Neuron (in vitro differentiated cells): Measurements from ENCODE around the gene PRKCZ.

Experiments
- H2AFZ ChIP-seq: one replicate; pipeline ENCODE4 v1.6.1; 2013; ENCODE audit warnings: low read depth, mild to moderate bottlenecking, inconsistent platforms, low read length, moderate library complexity
- H3K27me3 ChIP-seq: one replicate; pipeline ENCODE4 v1.6.1; 2013; ENCODE audit warnings: low read length; ENCODE audit not compliant: insufficient read depth
- H3K36me3 ChIP-seq: one replicate; pipeline ENCODE4 v1.6.1; 2013; ENCODE audit warnings: low read length; ENCODE audit not compliant: insufficient read depth
- H3K4me1 ChIP-seq: one replicate; pipeline ENCODE4 v1.6.1; 2013; ENCODE audit warnings: low read length; ENCODE audit not compliant: insufficient read depth
- H3K4me3 ChIP-seq: 2 replicates; pipeline ENCODE4 v1.5.1; 2013; ENCODE audit warnings: mild to moderate bottlenecking, low read length, moderate library complexity
- H3K9me3 ChIP-seq: one replicate; pipeline ENCODE4 v1.6.1; 2013; ENCODE audit warnings: low read length

PRKCZ gene

GRCh38 chr1:2203671-2204414, 153.6 kb downstream of the PRKCZ start:
- Histone ChIP-seq H3K36me3 (no peaks in the 10 kb centered on the region), H3K9me3 (no peaks in the 10 kb centered on the region), H3K4me1 (peaks cover 29% of the 10 kb centered on the region), H2AFZ (peak overlapping the region; percentile 15), H3K4me3 (peak overlapping the region; percentile 10), H3K27me3 (peaks cover 4% of the 10 kb centered on the region)

- H3K9me3 ChIP-seq: no peaks in the 10 kb centered on the region
- H2AFZ ChIP-seq: peak overlapping the region; percentile 15
- peaks cover 32% of the 10 kb centered on the region for H3K4me1 ChIP-seq
- H3K36me3 ChIP-seq: no peaks in the 10 kb centered on the region
- peak overlapping the region; percentile 10 for H3K4me3 ChIP-seq
- peaks cover 4% of the 10 kb centered on the region for H3K27me3 ChIP-seq
Observed at GRCh38 chr1:2204415-2205190, 154.4 kb downstream of the PRKCZ start.

GRCh38 chr1:2205191-2205952, 155.2 kb downstream of the PRKCZ start:
- Histone ChIP-seq H3K4me3 (no peak overlapping the region), H3K4me1 (peaks cover 35% of the 10 kb centered on the region), H3K36me3 (no peaks in the 10 kb centered on the region), H3K27me3 (peaks cover 4% of the 10 kb centered on the region), H2AFZ (no peak overlapping the region), H3K9me3 (no peaks in the 10 kb centered on the region)

- Histone ChIP-seq H3K4me1 (peaks cover 35% of the 10 kb centered on the region), H3K27me3 (peaks cover 4% of the 10 kb centered on the region), H3K9me3 (no peaks in the 10 kb centered on the region), H3K36me3 (no peaks in the 10 kb centered on the region), H2AFZ (no peak overlapping the region), H3K4me3 (no peak overlapping the region)
Observed at GRCh38 chr1:2206813-2207487, 156.7 kb downstream of the PRKCZ start.

- no peaks in the 10 kb centered on the region for H3K9me3 ChIP-seq
- no peaks in the 10 kb centered on the region for H3K36me3 ChIP-seq
- no peak overlapping the region for H3K4me3 ChIP-seq
- no peaks in the 10 kb centered on the region for H3K27me3 ChIP-seq
- peaks cover 41% of the 10 kb centered on the region for H3K4me1 ChIP-seq
- H2AFZ ChIP-seq: no peak overlapping the region
Observed at GRCh38 chr1:2208309-2209239, 158.4 kb downstream of the PRKCZ start.

GRCh38 chr1:2209400-2210083, 159.3 kb downstream of the PRKCZ start:
- Histone ChIP-seq H2AFZ (no peak overlapping the region), H3K27me3 (no peaks in the 10 kb centered on the region), H3K36me3 (no peaks in the 10 kb centered on the region), H3K9me3 (no peaks in the 10 kb centered on the region), H3K4me3 (no peak overlapping the region), H3K4me1 (peaks cover 42% of the 10 kb centered on the region)

GRCh38 chr1:2210084-2210653, 160.0 kb downstream of the PRKCZ start:
- Histone ChIP-seq H2AFZ (no peak overlapping the region), H3K27me3 (no peaks in the 10 kb centered on the region)

GRCh38 chr1:2210786-2211185, 160.6 kb downstream of the PRKCZ start:
- Histone ChIP-seq H3K9me3 (no peaks in the 10 kb centered on the region), H3K4me3 (no peak overlapping the region), H3K27me3 (no peaks in the 10 kb centered on the region), H3K36me3 (no peaks in the 10 kb centered on the region), H3K4me1 (peaks cover 51% of the 10 kb centered on the region), H2AFZ (no peak overlapping the region)

More at GRCh38 chr1:2210084-2210653, 160.0 kb downstream of the PRKCZ start:
- Histone ChIP-seq H3K36me3 (no peaks in the 10 kb centered on the region), H3K9me3 (no peaks in the 10 kb centered on the region), H3K4me1 (peaks cover 48% of the 10 kb centered on the region), H3K4me3 (no peak overlapping the region)

- Histone ChIP-seq H3K9me3 (no peaks in the 10 kb centered on the region), H3K36me3 (no peaks in the 10 kb centered on the region), H2AFZ (peak overlapping the region; percentile 71), H3K4me3 (no peak overlapping the region), H3K27me3 (no peaks in the 10 kb centered on the region), H3K4me1 (peaks cover 49% of the 10 kb centered on the region)
Observed at GRCh38 chr1:2212274-2212531, 162.0 kb downstream of the PRKCZ start.

- Histone ChIP-seq H3K36me3 (no peaks in the 10 kb centered on the region), H3K4me1 (peaks cover 45% of the 10 kb centered on the region), H3K27me3 (no peaks in the 10 kb centered on the region), H3K9me3 (no peaks in the 10 kb centered on the region), H2AFZ (peak overlapping the region; percentile 71), H3K4me3 (peak overlapping the region; percentile 43)
Observed at GRCh38 chr1:2212532-2213491, 162.6 kb downstream of the PRKCZ start.
